CD14-positive monocyte (primary cell): ENCODE data around the gene SLC22A7. TPM values are rescaled to one million over a fixed set of nuclear protein-coding genes. Genes with fewer than 3 reads are reported as not detected.
A peak's percentile ranks its signal among the peaks of the same experiment; 100 is the strongest.
"Not testable (repeated sequence)": the region's sequence is repeated elsewhere in the genome, so short reads cannot be mapped to it uniquely, and the experiment has no call there.

ENCODE experiments used
- DNase-seq, 3 donors: peaks; one replicate each; pipeline ENCODE4 v3.0.0-alpha.2; 2011 to 2022
- H2AFZ ChIP-seq: 2 replicates; pipeline ENCODE4 v1.6.0; 2012; ENCODE audit warnings: mild to moderate bottlenecking, low read depth, low read length, inconsistent platforms; ENCODE audit not compliant: insufficient read depth, poor library complexity, severe bottlenecking
- H3K27ac ChIP-seq, 2 donors: 1 replicate in 1 of 2; 2 replicates in 1 of 2; pipeline ENCODE4 v1.5.1; 2012 to 2013; ENCODE audit warnings: low read length in 2 of 2, control low read depth in 1 of 2, inconsistent platforms in 1 of 2, low read depth in 1 of 2, mild to moderate bottlenecking in 1 of 2
- H3K27me3 ChIP-seq, 2 donors: one replicate each; pipeline versions ENCODE4 v1.6.0 to v1.6.1; 2011 to 2013; ENCODE audit warnings: low read length in 2 of 2; ENCODE audit not compliant: control insufficient read depth in 2 of 2, insufficient read depth in 2 of 2
- H3K36me3 ChIP-seq, 2 donors: replicated peaks in 1 of 2; 1 replicate in 1 of 2; 2 replicates in 1 of 2; pipeline versions ENCODE4 v1.5.1 to v1.6.1; 2012 to 2013; ENCODE audit warnings: low read length in 2 of 2, control low read depth in 1 of 2, inconsistent platforms in 1 of 2, mild to moderate bottlenecking in 1 of 2; ENCODE audit not compliant: insufficient read depth in 2 of 2, control insufficient read depth in 1 of 2
- H3K4me1 ChIP-seq, 2 donors: 1 replicate in 1 of 2; 2 replicates in 1 of 2; pipeline versions ENCODE4 v1.5.1 to v1.6.1; 2012 to 2013; ENCODE audit warnings: low read length in 2 of 2, control low read depth in 1 of 2, inconsistent platforms in 1 of 2, mild to moderate bottlenecking in 1 of 2, moderate library complexity in 1 of 2; ENCODE audit not compliant: insufficient read depth in 2 of 2, control insufficient read depth in 1 of 2
- H3K4me2 ChIP-seq: replicated peaks from 2 replicates; pipeline ENCODE3; 2012; ENCODE audit warnings: low read length, moderate library complexity, mild to moderate bottlenecking; ENCODE audit not compliant: poor library complexity, severe bottlenecking; ENCODE audit errors: extremely low read depth
- H3K4me3 ChIP-seq, 3 experiments: fragments of 200-600 bp in 1 of 3; sonication (generic) in 1 of 3; replicated peaks in 1 of 3; 1 replicate in 2 of 3; 2 replicates in 1 of 3; pipeline ENCODE4 v1.5.1; 2011 to 2013; ENCODE audit warnings: low read length in 3 of 3, mild to moderate bottlenecking in 3 of 3, control low read depth in 2 of 3, low read depth in 2 of 3, inconsistent platforms in 1 of 3, moderate library complexity in 1 of 3
- H3K79me2 ChIP-seq: 2 replicates; pipeline ENCODE4 v1.6.0; 2012; ENCODE audit warnings: mild to moderate bottlenecking, control low read depth, inconsistent platforms, low read length, moderate library complexity; ENCODE audit not compliant: insufficient read depth
- H3K9ac ChIP-seq: 2 replicates; pipeline ENCODE4 v1.6.0; 2017; ENCODE audit warnings: low read length, mild to moderate bottlenecking; ENCODE audit not compliant: insufficient read depth, poor library complexity, severe bottlenecking
- H3K9me3 ChIP-seq, 2 donors: replicated peaks in 1 of 2; 1 replicate in 1 of 2; 2 replicates in 1 of 2; pipeline versions ENCODE4 v1.5.1 to v1.6.1; 2012 to 2013; ENCODE audit warnings: low read length in 2 of 2, control low read depth in 1 of 2; ENCODE audit not compliant: control insufficient read depth in 1 of 2, insufficient read depth in 1 of 2
- H4K20me1 ChIP-seq: 2 replicates; pipeline ENCODE4 v1.6.0; 2012; ENCODE audit warnings: mild to moderate bottlenecking, low read length, control low read depth, moderate library complexity; ENCODE audit not compliant: insufficient read depth
- H3K27ac Mint-ChIP-seq, 7 donors: one replicate each; pipeline ENCODE4 v1.8.0; 2020; ENCODE audit warnings: mild to moderate bottlenecking in 7 of 7, mixed read lengths in 7 of 7, moderate library complexity in 6 of 7, inconsistent platforms in 2 of 7
- H3K27me3 Mint-ChIP-seq, 3 donors: one replicate each; pipeline ENCODE4 v1.8.0; 2021 to 2022; ENCODE audit warnings: low read depth in 3 of 3, mild to moderate bottlenecking in 3 of 3, mixed read lengths in 3 of 3, moderate library complexity in 3 of 3, inconsistent platforms in 1 of 3
- H3K36me3 Mint-ChIP-seq, 2 donors: one replicate each; pipeline ENCODE4 v1.8.0; 2020; ENCODE audit warnings: mixed read lengths in 2 of 2, inconsistent platforms in 1 of 2, mild to moderate bottlenecking in 1 of 2
- H3K4me1 Mint-ChIP-seq: one replicate; pipeline ENCODE4 v1.8.0; 2020; ENCODE audit warnings: mild to moderate bottlenecking, mixed read lengths
- H3K4me3 Mint-ChIP-seq, 2 donors: one replicate each; pipeline ENCODE4 v1.8.0; 2020; ENCODE audit warnings: mild to moderate bottlenecking in 2 of 2, mixed read lengths in 2 of 2, moderate library complexity in 1 of 2
- H3K9me3 Mint-ChIP-seq, 7 donors: one replicate each; pipeline ENCODE4 v1.8.0; 2020 to 2022; ENCODE audit warnings: mixed read lengths in 7 of 7, mild to moderate bottlenecking in 6 of 7, moderate library complexity in 6 of 7, inconsistent platforms in 2 of 7
- CTCF ChIP-seq: fragments of 200-600 bp; IDR thresholded peaks from one replicate; pipeline ENCODE4 v1.8.0; 2022; ENCODE audit warnings: antibody characterized with exemption, mild to moderate bottlenecking
- WGBS: methylation state at CpG from one replicate; pipeline ENCODE4 v1.1.5; 2013; ENCODE audit warnings: missing lambda C conversion rate; ENCODE audit not compliant: insufficient coverage; 5-methylcytosine and 5-hydroxymethylcytosine counted together
- intact Hi-C, 2 donors: fragments of 100-400 bp; cut with micrococcal nuclease; formaldehyde crosslinking; loops; one replicate each; pipeline versions ENCODE4 v1.15.0 to v1.15.1; 2023
- polyA plus RNA-seq, 3 donors: library from polyadenylated mRNA; depleted of rRNA in 1 of 3; unstranded in 2 of 3; stranded (reverse) in 1 of 3; fragments of 300-500 nt in 2 of 3; fragments of >200 nt in 1 of 3; fragmentation: Illumina TruSeq in 2 of 3; gene quantifications; 1 replicate in 2 of 3; 2 replicates in 1 of 3; pipeline ENCODE4 v1.2.3, GENCODE V29; 2012 to 2021

SLC22A7 gene
- polyA plus RNA-seq, 3 donors: not detected

GRCh38 chr6:43347021-43347420 is 49.0 kb downstream of the SLC22A7 start:
- H3K36me3 ChIP-seq: peaks cover 71 to 97% of the 10 kb centered on the region in 2 donors
- no peak overlapping the region for H3K4me3 Mint-ChIP-seq
- H3K4me2 ChIP-seq: no peak overlapping the region
- 65% methylated on average over 3 of the region's 3 CpGs for WGBS
- no peak for TF ChIP-seq CTCF
- no peaks in the 10 kb centered on the region for H3K79me2 ChIP-seq
- no peaks in the 10 kb centered on the region for H3K27me3 ChIP-seq
- peaks cover 37 to 49% of the 10 kb centered on the region in 2 donors for H3K36me3 Mint-ChIP-seq
- H3K4me1 ChIP-seq: no peaks in the 10 kb centered on the region
- no peak overlapping the region for H3K27ac Mint-ChIP-seq
- H3K4me1 Mint-ChIP-seq: no peaks in the 10 kb centered on the region
- no peak for DNase-seq
- no peak overlapping the region for H2AFZ ChIP-seq
- H3K9ac ChIP-seq: no peak overlapping the region
- no peaks in the 10 kb centered on the region for H3K9me3 ChIP-seq
- H3K9me3 Mint-ChIP-seq: no peaks in the 10 kb centered on the region
- no peaks in the 10 kb centered on the region for H4K20me1 ChIP-seq
- no peaks in the 10 kb centered on the region for H3K27me3 Mint-ChIP-seq
- intact Hi-C loops: no loop called here
- H3K27ac ChIP-seq: no peak overlapping the region
- no peak overlapping the region for H3K4me3 ChIP-seq

GRCh38 chr6:43347444-43347843 is 49.4 kb downstream of the SLC22A7 start:
- Histone ChIP-seq H3K9me3 (no peaks in the 10 kb centered on the region), H3K79me2 (no peaks in the 10 kb centered on the region), H3K9ac (no peak overlapping the region), H3K4me1 (no peaks in the 10 kb centered on the region), H3K27me3 (no peaks in the 10 kb centered on the region), H2AFZ (no peak overlapping the region), H3K27ac (no peak overlapping the region), H3K4me2 (no peak overlapping the region), H4K20me1 (no peaks in the 10 kb centered on the region), H3K4me3 (no peak overlapping the region), H3K36me3 (peaks cover 70 to 97% of the 10 kb centered on the region in 2 donors)
- no peak for TF ChIP-seq CTCF
- intact Hi-C loops: no loop called here
- no peaks in the 10 kb centered on the region for H3K27me3 Mint-ChIP-seq
- no peak overlapping the region for H3K27ac Mint-ChIP-seq
- H3K4me3 Mint-ChIP-seq: no peak overlapping the region
- no peaks in the 10 kb centered on the region for H3K4me1 Mint-ChIP-seq
- DNase-seq: no peak
- peaks cover 37 to 49% of the 10 kb centered on the region in 2 donors for H3K36me3 Mint-ChIP-seq
- no peaks in the 10 kb centered on the region for H3K9me3 Mint-ChIP-seq
- 91% methylated on average over 2 of the region's 3 CpGs for WGBS

GRCh38 chr6:43351951-43352350 is 53.9 kb downstream of the SLC22A7 start:
- WGBS: 100% methylated on average over 2 of the region's 5 CpGs

More at GRCh38 chr6:43351951-43352350, 53.9 kb downstream of the SLC22A7 start:
- not testable (repeated sequence) for H3K9me3 ChIP-seq, H3K9ac ChIP-seq, DNase-seq, H3K9me3 Mint-ChIP-seq, H3K27me3 Mint-ChIP-seq, H2AFZ ChIP-seq, H3K27me3 ChIP-seq, H3K4me1 ChIP-seq, H3K4me3 ChIP-seq, H3K4me2 ChIP-seq, H3K4me1 Mint-ChIP-seq, H3K27ac ChIP-seq, H3K4me3 Mint-ChIP-seq, H3K79me2 ChIP-seq
- peaks cover 62 to 94% of the 10 kb centered on the region in 2 donors for H3K36me3 ChIP-seq
- H3K36me3 Mint-ChIP-seq: peaks cover 49 to 55% of the 10 kb centered on the region in 2 donors
- intact Hi-C loops: loop anchor here in 1 of 2 donors (10.0 kb wide), 1 partner anchor 153 kb away; no protein-coding TSS in a partner anchor
- peak overlapping the region in 1 of 7 donors; percentile 10 for H3K27ac Mint-ChIP-seq
- H4K20me1 ChIP-seq: peaks cover 14% of the 10 kb centered on the region
